C4-2B (cell line): ENCODE data around the gene TMCC2.
"Not testable (repeated sequence)": the region's sequence is repeated elsewhere in the genome, so short reads cannot be mapped to it uniquely, and the experiment has no call there.

Experiments used
- H3K27ac ChIP-seq: fragments of 450-650 bp; 2 replicates; pipeline ENCODE4 v1.5.1; 2017
- CTCF ChIP-seq: fragments of 450-650 bp; conservative IDR thresholded peaks from 2 replicates; pipeline ENCODE4 v1.5.1; 2017; ENCODE audit warnings: mild to moderate bottlenecking
- ZFX ChIP-seq: fragments of 450-650 bp; IDR thresholded peaks from 2 replicates; pipeline ENCODE4 v1.6.1; 2017

The TMCC2 gene

DNA sequence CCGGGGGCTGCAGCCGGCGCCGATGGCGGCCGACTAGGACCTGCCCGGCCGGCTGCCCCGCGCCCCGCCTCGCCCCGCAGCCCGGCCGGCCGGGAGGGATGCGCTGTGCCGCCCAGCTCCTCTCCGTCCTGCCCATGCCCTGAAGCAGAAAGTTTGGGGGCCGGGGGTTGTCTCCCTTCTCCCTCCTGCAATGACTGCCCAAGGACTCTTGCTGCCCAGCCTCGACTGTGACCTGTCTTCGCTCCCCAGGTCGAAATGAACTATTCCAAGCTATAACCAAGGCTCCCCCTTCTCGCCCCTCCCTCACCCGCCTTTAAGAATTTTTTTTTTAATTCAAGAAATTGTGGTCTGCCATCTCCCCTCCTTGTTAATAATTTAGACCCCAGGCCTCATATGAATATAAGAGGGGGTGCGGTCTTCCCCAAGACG, 361 bp downstream of the TMCC2 start:
- TF ChIP-seq ZFX (no peak), CTCF (no peak)
- H3K27ac ChIP-seq, result no peak overlapping the region; the same call in 1 of the 2 replicates

DNA sequence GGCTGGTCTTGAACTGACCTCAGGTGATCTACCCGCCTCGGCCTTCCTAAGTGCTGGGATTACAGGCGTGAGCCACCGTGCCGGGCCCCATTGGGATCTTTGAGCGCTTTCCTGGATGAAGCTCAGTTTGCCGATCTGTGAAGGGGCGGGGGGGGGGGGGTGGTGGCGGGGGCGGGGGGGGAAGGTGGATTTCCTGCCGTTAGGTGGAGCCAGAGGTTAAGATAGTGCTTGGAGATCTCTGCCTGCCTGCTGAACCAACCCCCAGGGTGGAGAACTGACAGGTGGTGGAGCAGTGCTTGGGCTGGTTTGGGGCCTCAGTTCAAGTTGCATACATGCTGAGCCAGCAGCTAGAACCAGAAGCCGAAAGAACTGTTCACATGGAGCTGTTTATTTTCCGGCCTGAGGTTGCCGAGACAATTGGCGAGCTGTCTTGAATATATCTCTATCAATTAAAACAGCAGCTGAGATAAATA, 1.7 kb downstream of the TMCC2 start:
- H3K27ac ChIP-seq, result no peak overlapping the region
- TF ChIP-seq CTCF (peak; percentile 66), ZFX (no peak)

DNA sequence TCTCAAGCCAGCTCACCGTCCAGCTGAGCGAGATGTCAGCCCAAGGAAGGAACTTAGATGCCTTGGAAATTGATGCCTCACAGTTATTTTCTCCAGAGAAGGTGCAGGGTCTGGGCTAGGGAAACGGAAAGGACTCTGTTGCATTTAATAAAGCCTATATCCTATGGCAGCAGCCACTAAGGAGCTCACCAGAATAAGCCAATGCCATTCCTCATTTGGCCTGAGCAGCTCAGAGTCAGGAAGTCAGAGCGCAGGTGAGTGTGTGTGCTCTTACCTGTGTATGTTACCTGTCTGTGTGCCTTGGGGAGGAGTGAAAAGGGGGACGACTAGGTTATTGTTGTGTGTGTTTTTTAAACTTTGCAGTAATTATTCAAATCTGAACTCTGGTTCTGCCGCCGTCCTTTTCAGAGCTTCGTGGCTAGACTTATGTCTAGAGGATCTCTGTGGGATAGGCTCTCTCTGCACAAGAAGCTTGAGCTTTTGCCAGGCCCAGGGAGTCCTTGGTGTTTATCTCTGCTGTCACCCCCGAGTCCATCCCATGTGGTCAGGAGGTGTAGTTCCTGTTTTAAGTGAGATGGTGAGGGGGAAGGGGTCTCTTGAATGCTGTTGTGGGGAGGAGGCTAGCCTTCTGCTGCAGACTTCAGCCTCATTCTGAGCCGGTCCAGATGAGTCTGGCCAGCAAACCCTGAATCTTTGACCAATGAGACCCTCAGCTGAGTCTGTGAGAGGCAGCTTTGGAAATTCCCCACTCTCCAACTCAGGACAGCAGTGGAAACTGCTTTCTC, 2.4 kb downstream of the TMCC2 start:
- TF ChIP-seq CTCF (no peak), ZFX (no peak)
- H3K27ac ChIP-seq, result no peak overlapping the region

DNA sequence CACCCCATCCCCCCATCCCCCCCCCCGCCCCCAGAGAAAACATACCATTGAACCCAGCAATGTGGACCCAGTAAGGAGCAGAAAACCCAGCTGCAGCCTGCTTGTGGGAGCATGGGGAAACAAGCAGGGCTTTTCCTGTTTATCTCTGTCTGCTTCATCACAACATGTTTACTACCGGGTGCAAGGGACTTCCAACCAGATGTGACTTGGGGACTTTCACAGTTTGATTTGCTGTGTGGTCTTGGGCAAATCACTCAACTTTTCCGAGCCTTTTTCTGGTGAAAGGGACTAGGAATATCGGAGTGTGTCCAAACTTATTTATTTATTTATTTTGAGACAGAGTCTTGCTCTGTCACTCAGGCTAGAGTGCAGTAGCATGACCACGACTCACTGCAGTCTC, 3.2 kb downstream of the TMCC2 start:
- no peak overlapping the region for H3K27ac ChIP-seq
- TF ChIP-seq ZFX (no peak), CTCF (no peak)

DNA sequence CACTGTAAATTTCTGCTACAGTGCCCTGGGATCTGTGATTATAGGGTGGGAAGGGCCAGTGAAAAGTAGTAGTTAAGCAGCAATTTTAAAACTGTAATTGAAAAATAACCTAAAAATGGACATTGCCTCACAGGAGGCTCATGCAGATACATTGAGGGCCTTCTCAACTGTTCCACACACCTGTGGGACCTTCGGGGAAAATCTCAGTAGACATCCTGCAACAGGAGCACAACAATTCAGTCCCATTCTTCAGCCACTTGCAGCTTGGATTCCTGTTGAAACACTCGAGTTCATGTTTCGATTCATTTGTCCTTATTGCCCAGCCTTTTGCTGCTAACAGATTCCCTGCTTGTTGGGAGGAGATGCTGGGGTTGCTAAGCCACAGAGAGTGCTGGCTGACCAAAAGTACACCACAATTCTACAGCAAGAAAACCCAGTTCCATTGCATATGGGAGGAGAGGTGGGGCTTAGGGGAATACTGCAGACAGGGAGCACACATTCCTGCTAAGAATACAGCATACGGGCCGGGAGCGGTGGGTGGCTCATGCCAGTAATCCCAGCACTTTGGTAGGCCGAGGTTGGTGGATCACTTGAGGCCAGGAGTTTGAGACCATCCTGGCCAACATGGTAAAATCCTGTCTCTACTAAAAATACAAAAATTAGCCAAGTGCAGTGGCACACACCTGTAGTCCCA, 4.5 kb downstream of the TMCC2 start:
- TF ChIP-seq ZFX, result no peak
- TF ChIP-seq CTCF, result no peak
- H3K27ac ChIP-seq, result no peak overlapping the region

GRCh38 chr1:205232945-205233397, 5.2 kb downstream of the TMCC2 start:
- H3K27ac ChIP-seq, result no peak overlapping the region
- TF ChIP-seq CTCF (no peak), ZFX (no peak)

GRCh38 chr1:205233986-205234385, 6.2 kb downstream of the TMCC2 start:
- not testable (repeated sequence) for H3K27ac ChIP-seq
